Superior temporal gyrus (tissue), 1 donor: ENCODE results near the gene AUH.

Source experiments
- DNase-seq: peaks from one replicate; pipeline ENCODE4 v3.0.0-alpha.2; 2016; ENCODE audit errors: extremely low spot score

Gene AUH

DNA sequence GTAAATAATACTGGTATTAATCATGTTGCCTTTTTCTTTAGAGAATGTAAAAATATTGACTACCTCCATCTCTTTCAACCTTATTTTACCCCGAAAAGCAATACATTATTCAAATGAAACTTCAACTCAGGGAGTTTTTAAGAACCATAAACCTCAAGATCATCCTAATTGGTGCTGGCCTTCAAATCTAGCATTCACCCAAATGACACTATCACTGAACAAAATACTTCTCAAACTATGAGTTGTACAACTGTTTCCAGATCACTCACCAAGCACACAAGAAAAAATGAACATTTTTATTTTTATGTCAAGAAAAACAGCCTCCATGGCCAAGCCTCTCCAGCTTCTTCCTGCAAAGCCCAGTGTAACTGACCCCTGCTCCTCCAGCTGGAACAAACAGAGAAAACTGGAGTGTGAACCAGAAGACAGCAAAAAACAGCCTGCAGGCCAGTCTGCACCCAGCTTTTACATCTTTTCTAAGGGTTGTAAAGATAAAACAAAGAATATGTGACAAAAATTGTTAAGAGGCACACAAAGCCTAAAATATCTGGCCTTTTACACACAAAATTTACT, 21.2 kb downstream of the AUH start:
- no peak for DNase-seq

DNA sequence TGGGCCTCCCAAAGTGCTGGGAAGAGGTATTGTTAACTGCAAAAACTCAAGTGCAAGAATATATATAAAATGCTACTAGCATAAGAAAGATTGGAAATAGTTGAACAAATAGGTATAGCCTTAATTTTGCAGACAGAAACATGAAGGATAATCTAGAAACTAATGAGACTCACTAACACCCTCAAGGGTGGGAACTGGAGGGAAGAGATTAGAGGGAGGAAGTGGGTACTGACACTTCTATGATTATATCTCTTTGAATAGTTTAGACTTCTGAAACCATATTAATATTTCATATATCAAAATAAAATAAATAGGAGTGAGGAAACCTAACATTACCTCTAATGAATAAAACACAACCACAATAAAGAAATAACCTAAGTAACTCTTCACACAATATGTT, 23.0 kb downstream of the AUH start:
- DNase-seq: no peak

DNA sequence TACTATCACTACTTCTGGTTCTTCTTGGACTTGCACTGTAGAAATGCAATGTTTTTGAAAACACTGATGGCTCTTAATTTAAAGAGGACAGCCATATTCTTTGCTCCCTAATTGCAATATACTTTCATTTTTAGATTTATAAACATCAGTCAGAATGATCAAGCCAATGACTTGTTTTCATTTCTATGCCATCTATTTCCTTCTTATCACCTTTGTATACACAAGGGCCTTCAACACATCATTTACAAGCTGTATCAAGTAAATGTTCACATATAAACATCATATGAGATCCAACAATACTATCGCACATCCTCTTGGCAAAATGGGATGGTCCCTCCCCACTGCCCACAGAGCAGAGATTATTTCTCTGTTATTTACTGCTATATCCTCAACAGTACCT, 24.9 kb downstream of the AUH start:
- no peak for DNase-seq

DNA sequence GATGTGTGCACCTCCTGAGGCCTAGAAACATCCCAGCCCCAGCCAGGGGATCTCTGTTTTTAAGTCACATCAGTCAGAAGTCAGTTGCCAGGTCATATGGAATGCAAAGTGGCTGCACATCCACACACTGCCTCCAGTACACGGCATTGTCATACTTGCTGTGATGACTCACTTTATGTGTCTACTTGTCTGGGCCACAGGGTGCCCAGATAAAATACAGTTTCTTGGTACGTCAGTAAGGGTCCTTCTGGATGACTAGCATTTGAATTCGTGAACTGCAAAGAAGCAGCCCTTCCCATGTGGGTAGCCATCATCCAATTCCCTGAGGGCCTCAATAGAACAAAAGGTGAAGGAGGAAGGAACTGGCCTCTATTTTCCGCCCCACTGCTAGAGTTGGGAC, 27.7 kb downstream of the AUH start:
- DNase-seq: no peak

DNA sequence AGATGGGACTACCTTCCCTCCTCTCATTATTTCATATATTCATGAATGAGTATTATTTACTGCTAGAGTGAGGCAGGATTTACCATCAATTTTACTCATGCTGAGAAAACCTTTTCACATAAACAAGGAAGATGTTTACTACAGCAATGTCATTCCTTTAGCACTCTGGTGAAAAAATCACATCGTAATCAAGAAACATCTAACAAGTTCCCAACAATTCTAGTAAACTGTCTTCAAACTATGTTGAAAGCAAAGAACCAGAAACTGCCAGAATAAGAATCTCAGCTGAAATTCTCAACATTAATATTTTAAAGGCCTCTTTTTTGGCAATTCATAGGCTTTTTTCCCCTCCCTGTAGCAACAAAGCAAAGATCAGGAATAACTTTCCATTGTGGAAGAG, 28.2 kb downstream of the AUH start:
- no peak for DNase-seq

DNA sequence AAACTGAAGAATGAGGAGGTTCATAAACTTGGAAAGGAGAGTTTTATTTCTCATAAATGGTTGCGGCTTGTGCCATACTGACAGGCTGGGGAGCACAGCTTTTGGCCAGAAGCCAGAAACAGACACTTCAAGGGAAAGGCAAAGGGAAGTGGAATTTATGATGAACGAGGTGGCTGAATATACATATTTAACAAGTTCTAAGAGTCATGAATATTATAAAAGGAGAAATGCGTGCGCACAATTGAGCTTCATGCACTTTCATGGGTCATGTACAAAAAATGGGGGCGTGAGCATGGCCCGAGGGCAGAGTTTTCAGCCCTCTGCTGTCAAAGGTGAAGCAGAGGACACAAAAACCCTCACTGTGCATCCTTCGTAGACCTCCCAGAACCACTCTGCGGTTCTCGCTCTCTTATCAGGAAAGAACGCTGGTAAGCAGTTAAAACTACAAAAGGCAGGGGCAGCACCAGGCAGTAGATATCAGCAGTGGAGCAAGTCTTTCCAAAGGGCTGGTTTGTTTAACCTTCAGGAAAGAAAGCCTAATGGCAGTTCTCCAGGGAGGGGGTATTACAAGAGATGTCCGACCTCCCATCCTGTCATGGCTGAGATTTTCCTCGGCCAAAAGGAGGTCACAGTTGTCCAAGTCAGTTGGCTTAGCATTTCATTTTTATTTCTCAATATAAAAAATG, 29.0 kb downstream of the AUH start:
- DNase-seq: no peak

DNA sequence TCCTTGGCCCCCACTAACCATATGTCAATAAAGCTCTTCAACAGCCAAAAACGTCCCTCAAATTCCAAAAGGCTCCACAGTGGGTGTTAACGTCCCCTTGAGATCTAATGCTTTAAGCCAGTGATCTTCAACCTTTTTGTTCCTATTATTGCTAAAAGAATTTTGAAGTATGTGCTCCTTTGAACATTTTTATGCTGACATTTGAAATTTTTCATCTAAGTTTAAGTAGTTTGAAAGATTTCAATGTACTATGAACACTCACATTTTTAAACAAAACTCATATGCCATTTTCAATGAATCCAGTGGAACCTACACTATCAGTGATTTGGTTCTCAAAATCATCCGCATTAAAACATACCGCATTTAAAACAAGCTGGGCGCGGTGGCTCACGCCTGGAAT, 29.9 kb downstream of the AUH start:
- no peak for DNase-seq

DNA sequence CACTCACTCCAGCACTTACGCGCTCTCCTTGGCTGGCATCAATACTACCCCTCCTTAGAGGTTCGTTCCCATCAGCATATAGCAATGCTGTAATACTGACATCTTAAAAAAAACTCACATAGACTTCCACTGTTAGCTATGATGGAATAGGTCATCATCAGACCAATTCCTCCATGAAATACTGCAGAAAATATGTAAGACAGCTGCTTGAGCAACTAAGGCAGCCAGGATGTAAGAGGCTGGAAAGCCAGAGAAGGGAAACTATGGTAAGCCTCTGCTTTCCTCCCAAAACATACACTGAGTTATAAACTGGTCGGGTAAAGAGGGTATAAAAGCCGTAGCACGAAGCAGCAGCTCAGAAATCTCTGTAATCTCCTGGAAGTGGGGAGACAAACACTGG, 33.5 kb downstream of the AUH start:
- no peak for DNase-seq

DNA sequence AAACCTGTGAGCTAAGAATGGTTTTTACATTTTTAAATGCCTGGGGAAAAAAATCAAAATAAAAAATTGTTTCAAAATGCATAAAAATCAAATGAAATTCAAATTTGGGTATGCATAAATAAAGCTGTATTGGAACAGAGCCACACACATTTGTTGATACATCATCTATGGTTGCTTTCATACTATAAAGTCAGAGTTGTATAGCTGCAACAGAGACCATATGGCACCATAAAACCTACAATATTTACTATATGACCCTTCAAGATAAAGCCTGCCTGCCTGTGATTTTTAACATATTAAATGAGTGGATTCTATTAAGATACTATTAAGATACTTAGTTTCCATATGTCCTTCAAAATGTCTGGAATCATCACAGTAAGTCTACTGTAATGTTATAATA, 40.0 kb downstream of the AUH start:
- DNase-seq: no peak

DNA sequence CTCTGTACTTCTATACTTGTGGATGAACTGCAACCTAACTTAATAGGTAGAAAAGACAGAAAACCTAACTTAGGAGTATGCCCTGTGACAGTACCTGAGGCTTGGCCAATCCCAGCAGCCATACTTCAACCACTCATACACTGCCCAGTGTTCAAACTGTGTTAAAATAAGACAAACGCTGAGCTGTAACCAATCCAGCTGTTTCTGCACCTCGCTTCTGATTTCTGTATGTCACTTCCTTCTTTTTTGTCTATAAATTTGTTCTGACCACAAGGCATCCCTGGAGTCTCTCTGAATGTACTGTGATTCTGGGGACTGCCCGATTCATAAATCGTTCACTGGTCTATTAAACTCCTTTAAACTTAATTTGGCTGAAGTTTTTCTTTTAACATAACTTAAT, 41.4 kb downstream of the AUH start:
- DNase-seq: no peak

DNA sequence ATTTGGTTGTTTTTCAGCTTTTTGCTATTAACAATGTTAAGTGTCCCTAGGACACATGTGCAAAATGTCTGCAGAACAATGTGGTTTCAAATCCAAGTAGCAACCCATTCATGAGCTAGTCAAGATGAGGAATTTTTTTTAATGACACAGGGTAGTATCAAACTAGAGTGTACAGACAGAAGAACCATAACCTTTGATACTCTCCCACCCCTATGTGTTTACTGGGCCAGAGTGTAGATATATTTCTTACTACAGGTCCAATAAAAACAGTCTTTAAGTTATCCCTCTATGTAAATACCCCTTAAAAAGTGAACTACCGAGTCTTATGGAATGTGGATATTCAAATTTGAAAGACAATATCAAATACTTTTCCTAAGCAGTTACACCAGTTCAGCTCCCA, 45.6 kb downstream of the AUH start:
- DNase-seq: no peak

DNA sequence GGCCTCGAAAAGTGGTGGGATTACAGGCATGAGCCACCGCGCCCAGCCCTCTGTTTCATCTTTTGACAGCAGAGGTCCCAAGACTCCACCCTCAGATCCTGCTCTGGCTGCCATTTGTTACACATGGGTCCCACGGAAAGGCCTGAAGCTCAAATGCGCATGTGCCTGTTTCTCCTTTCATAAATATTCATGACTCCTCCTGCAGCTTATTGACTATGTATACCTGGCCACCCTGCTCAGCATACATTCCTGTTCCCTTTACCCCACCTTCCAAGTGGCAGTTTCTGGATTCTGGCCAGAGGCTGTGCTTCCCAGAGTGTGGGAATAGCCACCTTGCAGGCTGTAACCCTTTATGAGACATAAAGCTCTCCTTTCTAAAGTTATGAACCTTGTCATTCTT, 46.5 kb downstream of the AUH start:
- DNase-seq: no peak

DNA sequence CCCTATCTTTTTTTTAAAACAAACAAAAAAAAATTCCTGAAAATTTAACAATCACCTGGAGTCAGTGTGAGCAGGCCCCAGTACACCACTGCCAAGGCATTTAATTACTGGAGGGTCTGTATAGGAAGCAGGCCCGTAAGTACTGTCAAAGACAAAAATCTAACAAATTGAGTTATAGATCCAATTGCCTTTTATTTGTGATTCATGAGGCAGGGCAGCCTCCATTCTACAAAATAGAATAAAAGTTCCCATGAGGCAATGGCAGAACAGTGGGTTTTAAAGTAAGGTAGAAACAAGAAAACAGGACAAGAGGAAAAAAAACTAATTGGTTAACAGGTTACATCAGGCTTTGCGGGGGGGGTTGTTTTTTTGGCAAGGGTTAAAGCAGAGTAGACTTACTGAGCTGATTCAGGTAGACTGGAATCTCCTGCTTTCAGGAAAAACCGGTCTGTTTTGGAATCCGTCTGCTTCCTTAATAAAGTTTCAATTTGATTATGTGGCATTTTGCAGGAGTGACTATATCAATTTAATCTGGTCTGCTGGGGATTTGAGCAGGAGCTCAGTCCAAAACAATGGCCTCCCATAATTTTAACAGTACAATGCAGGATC, 48.9 kb downstream of the AUH start:
- DNase-seq: no peak

DNA sequence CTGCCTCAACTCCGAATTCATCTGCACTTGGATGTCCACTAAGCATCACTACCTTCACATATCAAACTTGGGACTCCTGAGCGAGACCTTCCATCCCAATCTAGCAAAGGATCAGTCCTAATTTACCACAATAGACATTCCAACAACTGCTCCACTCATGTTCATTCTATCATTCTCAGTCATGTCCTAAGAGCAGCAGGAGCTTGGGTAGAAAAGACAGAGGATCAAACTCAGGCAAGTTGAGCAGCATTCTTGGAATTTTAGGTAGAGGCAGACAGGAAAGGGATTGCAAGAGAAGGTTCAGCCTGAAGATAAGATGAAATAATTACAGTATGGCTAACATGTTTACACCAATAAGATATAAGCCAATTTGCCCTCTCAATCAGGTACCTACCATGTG, 51.7 kb downstream of the AUH start:
- DNase-seq: no peak

DNA sequence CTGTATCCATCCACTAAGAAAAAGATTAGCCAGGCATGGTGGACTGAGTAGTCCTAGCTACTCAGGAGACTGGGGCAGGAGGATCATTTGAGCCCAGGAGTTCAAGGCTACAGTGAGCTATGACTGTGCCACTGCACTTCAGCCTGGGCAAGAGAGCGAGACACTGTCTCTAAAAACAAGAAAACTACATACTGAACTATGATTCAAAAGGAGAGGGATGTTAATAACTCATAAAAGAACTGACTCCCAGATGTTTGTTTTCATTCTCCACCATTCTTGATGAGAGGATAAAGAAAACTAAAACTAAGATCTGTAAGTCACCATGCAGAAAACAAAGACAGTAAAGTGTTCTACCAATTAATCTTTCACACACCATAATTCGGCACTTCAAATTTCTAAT, 53.5 kb downstream of the AUH start:
- no peak for DNase-seq

DNA sequence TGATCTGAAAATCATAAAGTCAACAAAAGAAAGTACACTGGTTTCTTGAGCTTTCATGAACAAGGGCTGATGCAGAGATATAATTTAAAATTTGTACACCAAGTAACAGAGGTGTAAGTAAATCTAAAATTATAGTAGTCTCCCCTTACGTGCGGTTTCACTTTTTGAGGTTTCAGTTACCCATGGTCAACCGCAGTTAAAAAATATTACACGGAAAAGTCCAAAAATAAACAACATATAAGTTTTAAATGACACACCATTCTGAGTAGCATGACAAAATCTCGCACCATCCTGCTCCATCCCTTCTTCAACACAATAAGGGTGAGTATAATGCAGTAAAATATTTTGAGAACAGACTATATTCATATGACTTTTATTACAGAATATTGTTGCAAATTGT, 54.4 kb downstream of the AUH start:
- DNase-seq: no peak

DNA sequence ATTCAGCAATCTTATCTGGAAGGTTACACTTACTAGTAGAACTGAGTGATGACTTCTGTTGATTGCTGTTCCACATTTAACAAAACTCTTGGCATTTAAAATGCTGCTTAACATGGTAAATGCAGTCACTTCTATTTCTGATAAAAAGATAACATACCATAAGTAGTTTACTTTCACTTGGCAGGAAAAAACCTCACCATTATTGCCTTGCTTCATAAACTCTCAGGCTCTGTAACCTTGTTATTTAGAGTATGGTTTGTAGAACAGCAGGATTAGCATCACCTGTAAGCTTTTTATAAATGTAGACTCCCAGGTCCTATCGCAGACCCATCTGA, 55.5 kb downstream of the AUH start:
- no peak for DNase-seq

DNA sequence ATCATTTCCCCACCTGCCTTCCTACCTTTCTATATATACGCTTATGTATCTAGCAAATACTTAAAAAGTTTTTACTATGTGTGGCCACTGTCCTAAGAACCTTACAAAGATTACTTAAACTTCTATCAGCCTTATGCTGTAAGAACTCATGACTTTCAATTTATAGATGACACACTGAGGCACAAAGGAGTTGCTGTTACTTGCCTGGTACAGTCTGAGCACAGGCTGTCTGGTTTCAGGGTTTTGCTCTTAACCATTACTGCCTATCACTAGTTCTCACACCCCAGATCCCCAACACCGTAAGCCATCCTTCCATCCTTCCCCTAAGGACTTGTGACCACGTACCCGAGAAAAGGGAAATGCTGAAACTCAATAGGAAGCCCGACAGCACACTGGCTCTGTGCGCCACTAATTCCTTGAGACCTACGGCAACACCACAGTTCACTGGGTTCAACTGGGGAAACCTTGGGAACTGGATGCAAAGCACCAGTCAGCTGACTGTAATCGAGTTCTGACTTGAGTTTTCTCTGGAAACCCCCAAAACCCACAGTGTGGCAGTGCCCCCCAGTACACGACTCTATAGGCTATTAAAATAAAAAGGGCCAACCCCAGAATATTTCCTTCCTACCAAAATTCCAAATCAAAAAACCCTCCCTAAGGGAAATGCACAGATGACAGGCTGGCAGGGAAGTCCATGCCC, 56.0 kb downstream of the AUH start:
- no peak for DNase-seq

DNA sequence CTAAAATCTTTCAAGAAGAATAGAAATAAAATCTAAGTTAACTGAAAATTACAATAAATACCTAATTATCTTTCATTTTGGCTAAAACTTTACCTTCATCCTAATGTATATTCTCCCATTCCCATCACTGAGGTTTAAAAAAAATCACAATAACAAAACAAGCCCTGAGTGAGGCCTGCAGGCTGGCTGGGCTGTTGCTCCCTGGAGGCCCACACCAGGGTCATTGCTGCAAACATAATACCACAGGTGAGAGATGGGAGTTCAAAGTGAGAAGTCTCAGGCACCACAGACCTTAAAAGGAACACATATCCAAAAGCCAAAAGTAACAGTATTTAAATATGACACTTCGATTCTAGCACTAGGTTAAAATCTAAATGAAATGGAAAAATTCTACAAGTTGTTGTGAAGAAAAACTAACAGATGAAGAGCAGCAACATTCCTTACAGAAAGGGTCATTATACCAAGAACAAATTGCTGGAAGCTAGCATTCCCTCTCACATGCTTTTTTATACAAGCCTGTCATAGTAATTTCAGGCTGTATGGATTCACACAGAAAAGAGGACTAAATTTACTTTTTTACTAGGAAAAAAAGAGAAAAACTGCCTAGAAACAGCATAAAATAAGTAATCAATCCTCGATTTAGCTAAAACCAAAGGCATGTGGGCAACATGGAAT, 57.8 kb downstream of the AUH start:
- no peak for DNase-seq

DNA sequence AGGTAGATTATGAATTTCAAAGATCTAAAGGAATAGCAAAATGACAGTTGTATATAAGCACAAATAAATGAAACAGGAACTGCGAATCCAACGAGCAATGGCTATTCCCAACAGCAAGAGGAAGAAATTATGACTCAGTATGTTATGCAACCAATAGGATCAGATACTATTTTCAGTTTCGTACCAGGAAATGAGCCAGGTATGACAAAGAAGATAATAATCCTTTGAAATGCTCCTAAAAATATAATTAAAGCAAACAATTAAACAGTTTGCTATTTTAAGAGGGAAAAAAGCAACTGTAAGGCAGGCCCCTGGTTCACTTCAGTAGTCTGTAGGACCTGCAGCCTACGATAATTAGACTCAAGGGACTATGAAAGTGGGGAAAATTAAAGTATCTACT, 58.9 kb downstream of the AUH start:
- DNase-seq: peak; percentile 70

DNA sequence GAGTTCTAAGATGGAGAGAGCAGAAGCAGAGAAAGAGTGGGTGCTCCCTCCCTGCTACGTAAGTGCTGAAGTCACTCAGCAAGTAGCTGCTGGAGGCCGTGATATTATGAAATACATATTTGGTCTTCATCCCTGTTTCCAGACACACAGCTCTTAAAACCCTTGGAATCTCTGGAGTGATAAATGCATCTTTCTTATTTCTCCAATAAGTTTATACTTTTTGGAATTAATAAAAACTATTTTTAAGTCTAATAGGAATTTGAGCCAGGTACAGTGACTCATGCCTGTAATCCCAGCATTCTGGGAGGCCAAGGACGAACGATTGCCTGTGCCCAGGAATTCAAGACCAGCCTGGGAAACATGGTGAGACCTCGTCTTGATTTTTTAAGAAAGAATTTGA, 60.6 kb downstream of the AUH start:
- DNase-seq: no peak

DNA sequence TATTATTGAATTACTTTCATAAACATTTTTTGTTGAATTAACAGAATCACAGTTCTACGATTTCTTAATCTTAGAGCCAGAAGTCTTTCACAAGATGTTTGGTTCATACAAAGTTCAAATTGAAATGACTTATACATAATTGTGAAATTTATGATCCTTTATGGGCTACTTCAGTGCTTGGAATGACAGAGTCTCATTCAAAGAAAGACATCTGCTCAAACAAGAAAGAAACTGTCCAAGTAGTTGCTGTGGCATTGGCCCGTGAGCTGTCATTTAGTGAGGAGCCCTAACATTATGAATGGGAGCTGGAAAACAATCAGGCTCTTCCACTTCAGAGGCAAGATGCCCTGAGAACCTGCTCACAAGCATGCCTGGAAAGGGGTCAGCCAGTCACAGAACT, 63.4 kb downstream of the AUH start:
- no peak for DNase-seq

DNA sequence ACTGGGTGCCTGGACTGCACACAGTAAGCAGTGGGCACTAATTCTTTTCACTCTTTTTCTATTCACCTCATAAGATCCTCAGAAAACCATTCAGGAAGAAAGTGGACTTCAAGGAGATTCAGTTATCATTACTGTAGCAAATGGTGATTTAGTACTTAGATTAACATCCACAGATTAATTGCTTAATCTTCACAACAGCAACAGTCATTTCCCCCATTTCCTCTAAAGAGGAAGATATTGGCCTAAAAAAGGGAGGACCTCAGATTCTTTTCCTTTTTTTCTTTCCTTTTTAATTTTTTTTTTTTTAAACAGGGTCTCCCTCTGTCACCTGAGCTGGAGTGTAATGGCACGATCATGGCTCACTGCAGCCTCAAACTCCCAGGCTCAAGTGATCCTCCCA, 64.4 kb downstream of the AUH start:
- no peak for DNase-seq
